GM23248 (cell line): Measurements from ENCODE around the gene SPRED3. TPM values are rescaled to one million over a fixed set of nuclear protein-coding genes. Genes with fewer than 3 reads are reported as not detected.
"Not testable (repeated sequence)": the region's sequence is repeated elsewhere in the genome, so short reads cannot be mapped to it uniquely, and the experiment has no call there.

ENCODE experiments used
- DNase-seq: peaks from one replicate; pipeline ENCODE4 v3.0.0-alpha.2; 2015
- H2AFZ ChIP-seq: fragments of 200-600 bp; sonication (generic); 2 replicates; pipeline ENCODE4 v1.6.1; 2016; ENCODE audit warnings: antibody characterized with exemption
- H3F3A ChIP-seq: fragments of 200-600 bp; sonication (generic); 2 replicates; pipeline ENCODE4 v1.6.1; 2016; ENCODE audit warnings: mild to moderate bottlenecking, antibody characterized with exemption, mixed run types; ENCODE audit not compliant: insufficient read depth
- H3K27ac ChIP-seq: fragments of 200-600 bp; sonication (generic); 2 replicates; pipeline ENCODE4 v1.5.1; 2016; ENCODE audit warnings: mild to moderate bottlenecking
- H3K27me3 ChIP-seq: fragments of 200-600 bp; sonication (generic); replicated peaks from 2 replicates; pipeline ENCODE4 v1.6.1; 2016; ENCODE audit warnings: mild to moderate bottlenecking; ENCODE audit not compliant: insufficient read depth
- H3K36me3 ChIP-seq: fragments of 200-600 bp; sonication (generic); 2 replicates; pipeline ENCODE4 v1.6.1; 2016; ENCODE audit warnings: low read depth, mild to moderate bottlenecking
- H3K4me1 ChIP-seq: fragments of 200-600 bp; sonication (generic); 2 replicates; pipeline ENCODE4 v1.6.1; 2016; ENCODE audit warnings: mild to moderate bottlenecking; ENCODE audit not compliant: insufficient read depth
- H3K4me2 ChIP-seq: fragments of 200-600 bp; sonication (generic); one replicate; pipeline ENCODE4 v1.6.1; 2016; ENCODE audit warnings: mild to moderate bottlenecking; ENCODE audit not compliant: unreplicated experiment
- H3K4me3 ChIP-seq: fragments of 200-600 bp; sonication (generic); 2 replicates; pipeline ENCODE4 v1.5.1; 2016; ENCODE audit warnings: mild to moderate bottlenecking
- H3K79me2 ChIP-seq: fragments of 200-600 bp; sonication (generic); 2 replicates; pipeline ENCODE4 v1.6.1; 2016; ENCODE audit warnings: mild to moderate bottlenecking; ENCODE audit not compliant: insufficient read depth
- H3K9ac ChIP-seq: fragments of 200-600 bp; sonication (generic); 2 replicates; pipeline ENCODE4 v1.6.1; 2016; ENCODE audit warnings: mild to moderate bottlenecking
- H3K9me2 ChIP-seq: fragments of 200-600 bp; sonication (generic); 2 replicates; pipeline ENCODE4 v1.6.1; 2016; ENCODE audit warnings: mixed run types, mild to moderate bottlenecking, moderate library complexity; ENCODE audit not compliant: insufficient read depth
- H3K9me3 ChIP-seq: fragments of 200-600 bp; sonication (generic); one replicate; pipeline ENCODE4 v1.6.1; 2017; ENCODE audit warnings: low read depth
- H4K20me1 ChIP-seq: fragments of 200-600 bp; sonication (generic); 2 replicates; pipeline ENCODE4 v1.6.0; 2016; ENCODE audit not compliant: insufficient read depth
- EZH2 ChIP-seq: fragments of 200-600 bp; sonication (generic); IDR thresholded peaks from 2 replicates; pipeline ENCODE4 v1.6.1; 2018; ENCODE audit warnings: antibody characterized with exemption, mild to moderate bottlenecking; ENCODE audit not compliant: insufficient read depth, poor library complexity, severe bottlenecking
- EZH2phosphoT487 ChIP-seq: fragments of 200-600 bp; sonication (generic); IDR thresholded peaks from 2 replicates; pipeline ENCODE4 v1.6.1; 2018; ENCODE audit warnings: antibody characterized with exemption, moderate library complexity, mild to moderate bottlenecking, low read depth; ENCODE audit not compliant: insufficient read depth
- WGBS, 2 experiments: methylation state at CpG; one replicate each; pipeline ENCODE4 v1.1.6; 2015 to 2017; ENCODE audit warnings: low lambda C conversion rate in 2 of 2, low coverage in 1 of 2; ENCODE audit errors: missing lambda C conversion rate in 2 of 2; 5-methylcytosine and 5-hydroxymethylcytosine counted together
- in situ Hi-C: fragments of 300-500 bp; cut with MboI; formaldehyde crosslinking; loops from 2 replicates; pipeline ENCODE4 v1.15.0; 2020
- polyA plus RNA-seq: library from polyadenylated mRNA; unstranded; fragments of >200 nt; fragmentation: Nextera tagmentation; extraction: Ambion mirVana; gene quantifications from 2 replicates; pipeline ENCODE4 v1.2.1, GENCODE V29; 2016
- total RNA-seq: library from RNA; depleted of rRNA; stranded (reverse); fragments of >200 nt; shearing (Covaris generic); gene quantifications from 2 replicates; pipeline ENCODE4 v1.2.3, GENCODE V29; 2014

The SPRED3 gene
- total and polyA plus RNA-seq, 2 experiments from 2014 or later = 1.8 to 2.1 TPM

DNA sequence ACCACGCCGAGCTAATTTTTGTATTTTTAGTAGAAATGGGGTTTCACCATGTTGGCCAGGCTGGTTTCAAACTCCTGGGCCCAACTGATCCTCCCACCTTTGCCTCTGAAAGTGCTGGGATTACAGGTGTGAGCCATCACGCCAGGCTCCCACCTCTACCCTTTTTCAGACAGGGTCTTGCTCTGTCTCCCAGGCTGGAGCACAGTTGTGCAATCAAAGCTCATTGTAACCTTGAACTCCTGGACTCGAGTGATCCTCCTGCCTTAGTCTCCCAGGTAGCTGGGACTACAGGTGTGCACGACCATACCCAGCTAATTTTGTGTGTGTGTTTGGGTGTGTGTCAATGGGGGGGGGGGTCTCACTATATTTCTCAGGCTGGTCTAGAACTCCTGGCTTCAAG is 35.8 kb downstream of the SPRED3 start:
- H2AFZ ChIP-seq = no peak overlapping the region
- H3K9ac ChIP-seq = no peak overlapping the region
- H3K27ac ChIP-seq = no peak overlapping the region
- no peak overlapping the region for H3K4me3 ChIP-seq
- in situ Hi-C loops = no loop called here
- DNase-seq = no peak
- H3F3A ChIP-seq = no peaks in the 10 kb centered on the region
- H3K79me2 ChIP-seq = no peaks in the 10 kb centered on the region
- peaks cover 21% of the 10 kb centered on the region for H3K27me3 ChIP-seq
- TF ChIP-seq EZH2phosphoT487 (no peak), EZH2 (no peak)
- WGBS, 2 experiments = 58 to 63% methylated on average over 5 of the region's 5 CpGs
- no peak overlapping the region for H3K4me2 ChIP-seq
- no peaks in the 10 kb centered on the region for H3K9me3 ChIP-seq
- H4K20me1 ChIP-seq = no peaks in the 10 kb centered on the region
- H3K36me3 ChIP-seq = no peaks in the 10 kb centered on the region
- no peaks in the 10 kb centered on the region for H3K4me1 ChIP-seq
- no peaks in the 10 kb centered on the region for H3K9me2 ChIP-seq

DNA sequence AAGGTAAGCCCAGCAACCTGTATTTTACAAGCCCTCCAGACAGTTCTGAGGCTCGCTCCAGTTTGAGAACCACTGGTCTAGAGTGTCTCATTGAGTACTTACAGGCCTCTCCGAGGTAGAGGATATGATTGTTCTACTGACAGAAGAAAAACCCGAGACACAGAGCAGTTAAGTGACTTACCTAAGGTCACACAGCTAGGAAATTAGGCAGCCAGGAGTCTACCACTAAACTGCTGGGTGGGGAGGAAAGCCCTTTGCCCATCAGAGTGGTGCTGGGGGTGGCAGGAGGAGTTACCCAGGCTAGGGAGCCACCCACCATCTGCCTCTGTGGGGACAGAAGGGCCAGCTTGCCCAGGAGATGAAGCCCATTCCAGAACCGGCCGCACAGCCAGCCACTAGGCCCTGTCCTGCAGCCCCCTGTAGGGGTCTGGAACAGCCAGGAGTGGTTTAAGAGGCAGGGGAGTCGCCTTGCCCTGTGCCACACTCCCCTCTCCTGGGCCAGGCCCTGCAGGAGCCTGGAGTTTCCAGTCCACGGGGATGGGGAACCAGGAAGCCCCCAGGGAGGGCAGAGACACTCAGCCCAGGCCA is 36.8 kb downstream of the SPRED3 start:
- Histone ChIP-seq H3K27me3 (peaks cover 29% of the 10 kb centered on the region), H3K27ac (no peak overlapping the region), H3K4me1 (no peaks in the 10 kb centered on the region), H4K20me1 (no peaks in the 10 kb centered on the region), H3K9me2 (no peaks in the 10 kb centered on the region), H3K36me3 (no peaks in the 10 kb centered on the region), H3K9me3 (no peaks in the 10 kb centered on the region), H3F3A (no peaks in the 10 kb centered on the region), H3K79me2 (no peaks in the 10 kb centered on the region), H3K4me2 (no peak overlapping the region), H3K4me3 (no peak overlapping the region), H3K9ac (no peak overlapping the region), H2AFZ (no peak overlapping the region)
- TF ChIP-seq EZH2phosphoT487 = no peak
- no peak for TF ChIP-seq EZH2
- 25 to 37% methylated on average over 7 of the region's 7 CpGs for WGBS, 2 experiments
- in situ Hi-C loops = no loop called here
- no peak for DNase-seq

- DNase-seq = no peak
- 15 to 19% methylated on average over 18 to 20 of the region's 20 CpGs for WGBS, 2 experiments
- H3K4me1 ChIP-seq = no peaks in the 10 kb centered on the region
- no peaks in the 10 kb centered on the region for H4K20me1 ChIP-seq
- in situ Hi-C loops = no loop called here
- no peaks in the 10 kb centered on the region for H3K36me3 ChIP-seq
- no peak within 1 kb of the TSS for H3K4me2 ChIP-seq
- TF ChIP-seq EZH2phosphoT487 (no peak), EZH2 (no peak)
- H3K4me3 ChIP-seq = no peak within 1 kb of the TSS
- H3K9me3 ChIP-seq = no peaks in the 10 kb centered on the region
- no peaks in the 10 kb centered on the region for H3F3A ChIP-seq
- peaks cover 35% of the 10 kb centered on the region for H3K27me3 ChIP-seq
- no peaks in the 10 kb centered on the region for H3K9me2 ChIP-seq
- no peaks in the 10 kb centered on the region for H3K79me2 ChIP-seq
- H3K9ac ChIP-seq = no peak within 1 kb of the TSS
- H3K27ac ChIP-seq = no peak within 1 kb of the TSS
- H2AFZ ChIP-seq = no peak within 1 kb of the TSS
Measured at GRCh38 chr19:38425810-38426466, 37.4 kb downstream of the SPRED3 start, which contains the start of gene RASGRP4. TSS of gene RASGRP4 (minus strand) at chr19:38426219. CDS start at chr19:38426091, 128 bp downstream.

DNA sequence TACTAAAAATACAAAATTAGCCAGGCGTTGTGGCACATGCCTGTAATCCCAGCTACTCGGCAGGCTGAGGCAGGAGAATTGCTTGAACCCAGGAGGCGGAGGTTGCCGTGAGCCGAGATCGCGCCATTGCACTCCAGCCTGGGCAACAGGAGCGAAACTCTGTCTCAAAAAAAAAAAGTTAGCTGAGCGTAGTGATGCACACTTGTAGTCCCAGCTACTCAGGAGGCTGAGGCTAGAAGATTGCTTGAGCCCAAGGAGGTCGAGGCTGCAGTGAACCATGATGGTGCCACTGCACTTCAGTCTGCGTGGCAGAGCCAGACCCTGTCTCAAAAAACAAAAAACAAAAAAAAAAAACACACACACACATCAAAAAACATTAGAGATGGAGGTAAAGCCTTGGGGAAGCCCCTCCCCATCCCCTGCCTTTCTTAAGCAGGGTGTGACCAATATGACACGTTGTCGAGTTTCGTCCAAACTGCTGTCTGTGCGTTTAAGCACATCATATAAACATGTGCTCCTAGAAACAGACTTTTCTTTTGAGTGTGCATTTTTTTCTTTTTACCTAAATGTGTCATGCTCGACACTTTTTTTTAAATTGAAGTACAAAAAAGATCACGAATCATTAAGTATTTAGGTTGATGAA is 38.7 kb downstream of the SPRED3 start:
- H3K4me2 ChIP-seq, H2AFZ ChIP-seq, H3K9me2 ChIP-seq, H3K36me3 ChIP-seq, H3K4me3 ChIP-seq, H3K79me2 ChIP-seq, H3K27ac ChIP-seq, H3F3A ChIP-seq, in situ Hi-C loops, H3K9ac ChIP-seq, H3K9me3 ChIP-seq, H3K4me1 ChIP-seq, DNase-seq, H4K20me1 ChIP-seq: not testable (repeated sequence)
- H3K27me3 ChIP-seq = peaks cover 41% of the 10 kb centered on the region
- WGBS, 2 experiments = 39 to 59% methylated on average over 12 to 17 of the region's 17 CpGs
